Transverse colon (tissue), 4 donors: ENCODE data around the gene DENND1A. TPM values are rescaled to one million over a fixed set of nuclear protein-coding genes. Genes with fewer than 3 reads are reported as not detected.

Experiments
- DNase-seq: peaks from one replicate; pipeline ENCODE4 v3.0.0-alpha.2; 2019
- H3K27ac ChIP-seq, 4 donors: fragments of 200-600 bp; sonication (generic); 2 replicates each; pipeline ENCODE4 v1.5.1; 2016 to 2018; ENCODE audit warnings: inconsistent platforms in 4 of 4
- H3K27me3 ChIP-seq: fragments of 200-600 bp; sonication (generic); 2 replicates; pipeline ENCODE4 v1.5.1; 2017; ENCODE audit warnings: inconsistent platforms
- H3K36me3 ChIP-seq, 4 donors: fragments of 200-600 bp; sonication (generic); 2 replicates each; pipeline ENCODE4 v1.5.1; 2017 to 2019; ENCODE audit warnings: inconsistent platforms in 4 of 4
- H3K4me1 ChIP-seq, 4 donors: fragments of 200-600 bp; sonication (generic); 2 replicates each; pipeline ENCODE4 v1.5.1; 2017 to 2020; ENCODE audit warnings: inconsistent platforms in 4 of 4
- H3K4me3 ChIP-seq, 4 donors: fragments of 200-600 bp; sonication (generic); 1 replicate in 1 of 4; 2 replicates in 3 of 4; pipeline versions ENCODE4 v1.5.1 to v1.6.1; 2017 to 2019; ENCODE audit warnings: inconsistent platforms in 4 of 4
- H3K9me3 ChIP-seq, 2 donors: fragments of 200-600 bp; sonication (generic); 2 replicates each; pipeline ENCODE4 v1.5.1; 2017 to 2019; ENCODE audit warnings: inconsistent platforms in 2 of 2
- EP300 ChIP-seq: sonication (generic); formaldehyde crosslinking; IDR thresholded peaks from one replicate; pipeline ENCODE4 v1.6.1; 2017; ENCODE audit warnings: antibody characterized with exemption, low read depth
- POLR2A ChIP-seq: fragments of 450-650 bp; IDR thresholded peaks from one replicate; pipeline ENCODE4 v1.6.1; 2016; ENCODE audit warnings: antibody characterized with exemption, mild to moderate bottlenecking, moderate library complexity
- POLR2AphosphoS5 ChIP-seq, 3 donors: sonication (generic); formaldehyde crosslinking; IDR thresholded peaks; one replicate each; pipeline ENCODE4 v1.6.1; 2016; ENCODE audit warnings: antibody characterized with exemption in 3 of 3
- WGBS, 2 donors: methylation state at CpG; one replicate each; pipeline ENCODE4 v1.1.5; 2018; ENCODE audit warnings: low coverage in 1 of 2; 5-methylcytosine and 5-hydroxymethylcytosine counted together
- in situ Hi-C, 4 donors: fragments of 200-750 bp; cut with MboI; loops; one replicate each; pipeline versions ENCODE4 v1.15.0 to v1.15.1; 2017; ENCODE audit warnings: low sequenced_read_pairs in 3 of 4, low pct_ligation_motif_present in 1 of 4, low pct_unique_long_range_greater_than_20kb in 1 of 4
- intact Hi-C: fragments of 100-400 bp; cut with DNase I; formaldehyde crosslinking; loops from one replicate; pipeline ENCODE4 v1.15.1; 2023; ENCODE audit warnings: low total_unique reads
- total RNA-seq, 4 donors: library from RNA; depleted of rRNA; stranded (reverse); fragments of >200 nt; gene quantifications; one replicate each; pipeline ENCODE4 v1.1.0, GENCODE V29; 2016
- TF ChIP-seq, protein P1 (sequence below), 5 experiments: fragments of 200-600 bp in 3 of 5; fragments of 450-650 bp in 2 of 5; sonication (generic) in 3 of 5; IDR thresholded peaks; 1 replicate in 2 of 5; 2 replicates in 3 of 5; pipeline ENCODE4 v1.5.1; 2016 to 2017; ENCODE audit warnings: antibody characterized with exemption in 5 of 5, inconsistent platforms in 3 of 5, mild to moderate bottlenecking in 2 of 5, moderate library complexity in 1 of 5

DENND1A gene
- total RNA-seq, 4 donors from 2014 or later = 12.5 to 78.6 (median 40.0) TPM

DNA sequence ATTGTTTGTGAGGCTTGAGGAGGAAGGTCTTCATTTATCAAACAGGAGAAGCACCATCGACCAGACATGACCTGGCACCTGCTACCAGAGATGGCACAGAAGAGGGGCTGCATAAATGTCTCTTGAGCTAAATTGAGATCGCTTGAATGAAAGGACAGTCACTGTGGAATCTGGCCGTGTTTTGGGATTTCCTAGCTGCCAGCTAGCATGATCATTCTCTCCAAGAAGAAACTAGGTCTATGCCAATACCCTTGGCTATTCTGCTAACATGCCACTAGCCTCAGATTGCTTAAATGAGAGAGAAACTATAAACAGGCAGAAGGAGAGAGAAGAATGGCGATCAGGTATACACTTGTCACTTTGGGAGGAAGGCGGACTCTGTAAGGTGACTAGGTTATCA lies 324.6 kb downstream of the DENND1A start:
- TF ChIP-seq POLR2A (no peak), EP300 (no peak), POLR2AphosphoS5 (IDR thresholded peaks at IDR 0.05) (no peak)
- TF ChIP-seq, protein P1, sequence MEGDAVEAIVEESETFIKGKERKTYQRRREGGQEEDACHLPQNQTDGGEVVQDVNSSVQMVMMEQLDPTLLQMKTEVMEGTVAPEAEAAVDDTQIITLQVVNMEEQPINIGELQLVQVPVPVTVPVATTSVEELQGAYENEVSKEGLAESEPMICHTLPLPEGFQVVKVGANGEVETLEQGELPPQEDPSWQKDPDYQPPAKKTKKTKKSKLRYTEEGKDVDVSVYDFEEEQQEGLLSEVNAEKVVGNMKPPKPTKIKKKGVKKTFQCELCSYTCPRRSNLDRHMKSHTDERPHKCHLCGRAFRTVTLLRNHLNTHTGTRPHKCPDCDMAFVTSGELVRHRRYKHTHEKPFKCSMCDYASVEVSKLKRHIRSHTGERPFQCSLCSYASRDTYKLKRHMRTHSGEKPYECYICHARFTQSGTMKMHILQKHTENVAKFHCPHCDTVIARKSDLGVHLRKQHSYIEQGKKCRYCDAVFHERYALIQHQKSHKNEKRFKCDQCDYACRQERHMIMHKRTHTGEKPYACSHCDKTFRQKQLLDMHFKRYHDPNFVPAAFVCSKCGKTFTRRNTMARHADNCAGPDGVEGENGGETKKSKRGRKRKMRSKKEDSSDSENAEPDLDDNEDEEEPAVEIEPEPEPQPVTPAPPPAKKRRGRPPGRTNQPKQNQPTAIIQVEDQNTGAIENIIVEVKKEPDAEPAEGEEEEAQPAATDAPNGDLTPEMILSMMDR (IDR thresholded peaks at IDR 0.05) = no peak
- intact Hi-C loops = no loop called here
- H3K27me3 ChIP-seq = no peaks in the 10 kb centered on the region
- H3K4me3 ChIP-seq = no peak overlapping the region
- no peaks in the 10 kb centered on the region for H3K9me3 ChIP-seq
- no peaks in the 10 kb centered on the region for H3K36me3 ChIP-seq
- no peak for DNase-seq
- in situ Hi-C loops = no loop called here
- no peaks in the 10 kb centered on the region for H3K4me1 ChIP-seq
- no peak overlapping the region for H3K27ac ChIP-seq
- WGBS, 2 donors = 74 to 84% methylated on average over 5 of the region's 5 CpGs

DNA sequence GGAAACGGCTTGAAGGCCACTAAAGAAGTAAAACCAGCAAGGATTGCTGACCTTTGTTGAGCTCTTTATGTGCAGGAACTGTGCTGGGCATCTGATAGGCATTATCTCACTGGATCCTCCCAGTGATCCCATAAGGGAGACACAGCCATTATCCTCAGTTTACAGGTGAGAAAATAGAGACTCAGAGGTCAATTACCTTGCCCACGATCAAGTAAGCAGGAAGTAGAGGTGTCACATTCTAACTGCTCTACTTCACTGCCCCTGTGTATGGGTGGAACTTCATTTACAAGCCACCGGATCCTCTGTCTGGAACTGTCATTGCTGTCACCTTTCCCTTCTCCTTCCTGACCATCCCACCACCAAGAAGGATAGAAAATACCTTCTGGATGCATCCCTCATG lies 325.1 kb downstream of the DENND1A start:
- Histone ChIP-seq H3K9me3 (no peaks in the 10 kb centered on the region), H3K4me3 (no peak overlapping the region), H3K27me3 (no peaks in the 10 kb centered on the region), H3K27ac (no peak overlapping the region), H3K4me1 (no peaks in the 10 kb centered on the region), H3K36me3 (no peaks in the 10 kb centered on the region)
- TF ChIP-seq POLR2A (no peak), EP300 (no peak), POLR2AphosphoS5 (IDR thresholded peaks at IDR 0.05) (no peak)
- TF ChIP-seq, protein P1 (IDR thresholded peaks at IDR 0.05) = no peak
- no peak for DNase-seq
- intact Hi-C loops = no loop called here
- in situ Hi-C loops = no loop called here
- WGBS, 2 donors = 54% methylated on average over 2 of the region's 3 CpGs; no CpG with 5 or more reads in 1 of the 2 donors

DNA sequence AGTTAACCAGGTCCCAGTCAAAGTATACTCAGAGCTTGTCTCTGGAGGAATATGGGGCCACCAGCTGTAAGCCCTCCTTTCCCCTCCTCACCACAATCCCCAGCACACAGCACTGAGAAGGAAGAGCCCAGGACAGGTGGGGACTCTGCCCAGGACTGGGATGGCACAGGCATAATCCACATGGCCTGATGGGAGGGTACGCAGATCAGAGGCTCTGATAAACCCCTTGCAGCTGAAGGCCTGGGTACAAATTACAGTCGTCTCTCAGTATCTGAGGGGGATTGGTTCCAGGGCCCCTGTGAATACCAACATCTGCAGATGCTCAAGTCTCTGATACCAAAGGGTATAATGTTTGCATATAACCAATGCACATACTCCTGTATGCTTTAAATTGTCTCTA lies 328.1 kb downstream of the DENND1A start:
- no peaks in the 10 kb centered on the region for H3K9me3 ChIP-seq
- no peak for DNase-seq
- H3K4me1 ChIP-seq = peaks cover 0 to 7% (median 0%) of the 10 kb centered on the region in 4 donors
- no peak overlapping the region for H3K27ac ChIP-seq
- TF ChIP-seq POLR2A = no peak
- TF ChIP-seq POLR2AphosphoS5 (IDR thresholded peaks at IDR 0.05) = no peak
- TF ChIP-seq, protein P1 (IDR thresholded peaks at IDR 0.05) = no peak
- TF ChIP-seq EP300 = no peak
- intact Hi-C loops (no loop called here), in situ Hi-C loops (no loop called here)
- WGBS, 2 donors = 100% methylated on average over 1 to 2 of the region's 2 CpGs
- no peak overlapping the region for H3K4me3 ChIP-seq
- H3K36me3 ChIP-seq = no peaks in the 10 kb centered on the region
- no peaks in the 10 kb centered on the region for H3K27me3 ChIP-seq

DNA sequence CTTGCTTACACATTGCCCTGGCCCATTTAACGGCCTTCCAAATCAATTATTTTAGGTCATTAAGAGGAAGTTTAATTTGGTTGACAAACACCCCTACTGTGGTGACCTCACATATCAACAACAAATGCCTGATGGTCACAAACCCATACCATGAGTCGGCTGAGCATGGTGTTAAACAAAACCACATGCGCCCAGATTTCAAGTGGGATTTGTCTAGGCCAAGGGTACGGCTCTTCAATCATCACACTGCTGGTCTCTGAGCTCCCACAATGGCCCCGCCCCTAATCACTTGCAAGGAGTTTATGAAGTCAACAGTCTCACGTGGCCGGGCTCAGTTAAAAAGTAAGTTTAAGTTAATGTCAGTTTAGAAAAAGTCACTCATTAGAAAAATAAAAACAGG lies 330.1 kb downstream of the DENND1A start:
- WGBS, 2 donors = 94 to 100% methylated on average over 3 to 7 of the region's 7 CpGs
- in situ Hi-C loops = no loop called here
- Histone ChIP-seq H3K27ac (no peak overlapping the region), H3K9me3 (no peaks in the 10 kb centered on the region), H3K4me1 (peaks cover 0 to 7% (median 0%) of the 10 kb centered on the region in 4 donors), H3K36me3 (no peaks in the 10 kb centered on the region), H3K4me3 (no peak overlapping the region), H3K27me3 (no peaks in the 10 kb centered on the region)
- no peak for TF ChIP-seq POLR2A
- TF ChIP-seq POLR2AphosphoS5 (IDR thresholded peaks at IDR 0.05) = no peak
- TF ChIP-seq, protein P1 (IDR thresholded peaks at IDR 0.05) = no peak
- no peak for TF ChIP-seq EP300
- DNase-seq = no peak
- intact Hi-C loops = no loop called here
